A549 (cell line): ENCODE results near the gene OTOR. TPM values are rescaled to one million over a fixed set of nuclear protein-coding genes. Genes with fewer than 3 reads are reported as not detected.
A peak's percentile ranks its signal among the peaks of the same experiment; 100 is the strongest.

Experiments
- ATAC-seq, 2 experiments: fragments of 200-7000 bp in 1 of 2; fragments of >200 bp in 1 of 2; cut with Nextera tagmentation in 1 of 2; cut with Tn5 transposase in 1 of 2; 3 replicates each; pipeline versions ENCODE4 v1.8.0 to v1.9.1; 2018 to 2020; ENCODE audit warnings: mild to moderate bottlenecking in 1 of 2, moderate library complexity in 1 of 2
- CTCF ChIA-PET: fragments of 300-600 bp; sonication (Branson Sonifier 250); formaldehyde crosslinking; extraction: SDS; loops from one replicate; lab custom pipeline; 2021; ENCODE audit warnings: antibody characterized with exemption, inconsistent platforms; lab: Yijun Ruan, JAX
- POLR2A ChIA-PET: fragments of 350-600 bp; formaldehyde crosslinking; extraction: SDS; loops from one replicate; lab custom pipeline; 2021; ENCODE audit warnings: antibody characterized with exemption, inconsistent platforms; lab: Yijun Ruan, JAX
- DNase-seq, 2 experiments: peaks; one replicate each; pipeline versions ENCODE4 v3.0.0 to v3.0.0-alpha.2; 2011 to 2016; ENCODE audit warnings: low read depth in 1 of 2, low spot score in 1 of 2
- FAIRE-seq: peaks from 2 replicates; lab custom pipeline; 2011; peaks lifted over from hg19 to GRCh38; lab: Jason Lieb, UNC
- H3K27ac ChIP-seq, 2 experiments: fragments of >200 bp; sonication (Bioruptor Twin); formaldehyde crosslinking; 3 replicates each; pipeline ENCODE4 v1.5.1; 2016 to 2017
- H3K4me1 ChIP-seq: fragments of >200 bp; sonication (Bioruptor Twin); formaldehyde crosslinking; 3 replicates; pipeline ENCODE4 v1.6.1; 2016
- H3K4me2 ChIP-seq: fragments of >200 bp; sonication (Bioruptor Twin); formaldehyde crosslinking; 3 replicates; pipeline ENCODE4 v1.6.1; 2016
- H3K4me3 ChIP-seq: fragments of >200 bp; sonication (Bioruptor Twin); formaldehyde crosslinking; 3 replicates; pipeline ENCODE4 v1.5.1; 2016
- H3K9me3 ChIP-seq: fragments of >200 bp; sonication (Bioruptor Twin); formaldehyde crosslinking; 3 replicates; pipeline ENCODE4 v1.6.1; 2016
- FOSB ChIP-seq: fragments of 250-450 bp; sonication (Bioruptor Pico); IDR thresholded peaks from 2 replicates; pipeline ENCODE4 v1.5.0; 2020; ENCODE audit warnings: mild to moderate bottlenecking, moderate library complexity
- FOSL2 ChIP-seq, 2 experiments: fragments of 450-650 bp in 1 of 2; fragments of >200 bp in 1 of 2; sonication (Bioruptor Twin) in 1 of 2; formaldehyde crosslinking; IDR thresholded peaks; 2 replicates each; pipeline versions ENCODE4 v1.5.0 to v1.6.1; 2016 to 2020; ENCODE audit warnings: mild to moderate bottlenecking in 1 of 2, moderate library complexity in 1 of 2
- HDAC2 ChIP-seq: fragments of 200-600 bp; sonication (generic); IDR thresholded peaks from 2 replicates; pipeline ENCODE4 v1.6.1; 2016
- HEYL ChIP-seq: fragments of 250-450 bp; sonication (Bioruptor Pico); IDR thresholded peaks from 2 replicates; pipeline ENCODE4 v1.8.0; 2021; ENCODE audit warnings: mild to moderate bottlenecking, moderate library complexity
- HOXB13 ChIP-seq: fragments of 250-450 bp; sonication (Bioruptor Pico); IDR thresholded peaks from 2 replicates; pipeline ENCODE4 v1.5.0; 2020; ENCODE audit warnings: low read depth, mild to moderate bottlenecking, moderate library complexity
- JUN ChIP-seq, 2 experiments: fragments of >200 bp; sonication (Bioruptor Twin); formaldehyde crosslinking; IDR thresholded peaks; 2 replicates in 1 of 2; 3 replicates in 1 of 2; pipeline ENCODE4 v1.6.1; 2016 to 2017
- JUNB ChIP-seq: fragments of >200 bp; sonication (Bioruptor Twin); formaldehyde crosslinking; IDR thresholded peaks from 2 replicates; pipeline ENCODE4 v1.6.1; 2016
- MAFK ChIP-seq: fragments of 450-650 bp; IDR thresholded peaks from 2 replicates; pipeline ENCODE4 v1.6.1; 2014; ENCODE audit not compliant: partially characterized antibody
- PHF8 ChIP-seq: fragments of 200-600 bp; sonication (generic); IDR thresholded peaks from 2 replicates; pipeline ENCODE4 v1.6.1; 2016; ENCODE audit warnings: low read depth, mild to moderate bottlenecking, antibody characterized with exemption, moderate library complexity, borderline replicate concordance
- RCOR1 ChIP-seq: fragments of 150-350 bp; IDR thresholded peaks from 2 replicates; pipeline ENCODE4 v1.6.1; 2014; ENCODE audit warnings: antibody characterized with exemption, low read length, low read depth
- RFX5 ChIP-seq: fragments of 450-650 bp; IDR thresholded peaks from 2 replicates; pipeline ENCODE4 v1.7.1; 2014; ENCODE audit warnings: antibody characterized with exemption, mild to moderate bottlenecking, moderate library complexity
- SMC3 ChIP-seq: fragments of >200 bp; sonication (Bioruptor Twin); formaldehyde crosslinking; IDR thresholded peaks from 3 replicates; pipeline ENCODE4 v1.6.1; 2018; ENCODE audit warnings: inconsistent platforms
- ZSCAN20 ChIP-seq: fragments of 250-450 bp; sonication (Bioruptor Pico); IDR thresholded peaks from 2 replicates; pipeline ENCODE4 v1.8.0; 2022; ENCODE audit warnings: mild to moderate bottlenecking, moderate library complexity
- WGBS: methylation state at CpG from one replicate; pipeline ENCODE4 v1.1.6; 2017; ENCODE audit errors: missing lambda C conversion rate; 5-methylcytosine and 5-hydroxymethylcytosine counted together
- polyA plus RNA-seq, 4 experiments: library from polyadenylated mRNA; depleted of rRNA in 3 of 4; stranded (reverse); fragments of >200 nt; fragmentation: RNase III in 1 of 4; extraction: RNeasy Plus Mini Kit Qiagen cat#74134 plus additional on column Dnase treatment in 1 of 4; gene quantifications; 2 replicates in 3 of 4; 3 replicates in 1 of 4; pipeline ENCODE4 v1.2.3, GENCODE V29; 2011 to 2017
- TF ChIP-seq, protein P1 (sequence below): IDR thresholded peaks from 2 replicates; pipeline ENCODE4 v1.6.1; 2012
- TF ChIP-seq, protein P2 (sequence below): fragments of >200 bp; sonication (Bioruptor Twin); formaldehyde crosslinking; IDR thresholded peaks from 3 replicates; pipeline ENCODE4 v1.5.1; 2016

Gene OTOR
- polyA plus RNA-seq, 2 of the 4 experiments (the other 2 are of a cell fraction), result not detected

DNA sequence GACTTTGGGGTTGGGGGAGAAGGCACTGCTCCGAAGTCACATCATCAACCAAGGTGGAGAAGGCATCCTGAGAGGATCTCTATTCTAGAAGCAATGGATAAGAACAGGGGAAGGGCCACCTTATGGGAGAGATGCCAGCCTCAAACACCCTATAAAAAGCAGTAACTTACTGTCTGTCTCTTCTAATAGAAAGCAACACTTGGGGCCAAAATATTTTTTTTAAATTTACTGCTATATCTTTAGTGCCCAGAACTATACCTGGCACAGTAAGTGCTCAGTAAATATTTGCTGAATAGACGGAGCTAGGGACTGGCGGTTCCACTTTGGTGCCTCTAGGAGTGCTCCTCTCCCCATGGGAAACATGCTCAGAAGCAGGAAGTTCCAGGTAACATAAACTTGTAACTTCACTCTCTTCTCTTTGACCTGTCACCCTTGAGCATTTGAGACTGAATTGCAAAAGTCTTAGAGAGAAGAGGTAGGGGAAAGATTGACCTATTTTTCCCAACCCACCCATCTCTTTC is 807 bp upstream of the OTOR start:
- Histone ChIP-seq H3K27ac (no peak overlapping the region), H3K4me1 (no peaks in the 10 kb centered on the region), H3K4me3 (no peak overlapping the region), H3K9me3 (no peaks in the 10 kb centered on the region), H3K4me2 (no peak overlapping the region)
- 7% methylated on average over 3 of the region's 3 CpGs for WGBS
- no peak for TF ChIP-seq SMC3
- TF ChIP-seq MAFK, result peak; percentile 46
- ChIA-PET CTCF (interaction anchor here (3.3 kb wide), 1 partner anchor 14 kb away, joined by 20 read pairs; no protein-coding TSS in a partner anchor), POLR2A (no interaction called here)
- ATAC-seq (peak; percentile 82 to 89), FAIRE-seq (no peak), DNase-seq (peak in 1 of 2 experiments; percentile 22)

DNA sequence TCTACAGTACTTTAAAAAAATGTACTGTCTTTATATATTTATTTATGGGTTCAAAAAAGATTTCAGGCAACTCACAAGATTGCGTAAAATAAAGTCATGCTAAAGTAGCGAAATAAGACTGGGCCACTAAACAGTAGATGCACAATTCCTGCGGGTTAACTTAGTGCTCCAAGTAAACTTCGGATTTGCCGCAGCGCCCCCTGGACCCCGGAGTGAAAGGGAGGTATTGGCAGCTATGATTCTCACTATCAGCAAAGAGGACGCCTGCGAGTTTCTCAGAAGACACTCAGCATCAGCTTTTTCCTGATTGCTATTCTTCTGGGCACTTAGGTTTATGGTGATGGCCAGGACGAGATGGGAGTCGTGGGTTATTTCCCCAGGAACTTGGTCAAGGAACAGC is 1.4 kb downstream of the OTOR start:
- H3K4me1 ChIP-seq, result no peaks in the 10 kb centered on the region
- ATAC-seq (no peak), DNase-seq (no peak), FAIRE-seq (no peak)
- H3K4me2 ChIP-seq, result no peak overlapping the region
- no peaks in the 10 kb centered on the region for H3K9me3 ChIP-seq
- CTCF ChIA-PET, result interaction anchor here (5.9 kb wide), 1 partner anchor 12 kb away, joined by 56 read pairs; no protein-coding TSS in a partner anchor
- WGBS, result 56% methylated on average over 11 of the region's 11 CpGs
- TF ChIP-seq JUNB, result no peak
- TF ChIP-seq HEYL (CRISPR knock-in tag), result no peak
- TF ChIP-seq, protein P1, sequence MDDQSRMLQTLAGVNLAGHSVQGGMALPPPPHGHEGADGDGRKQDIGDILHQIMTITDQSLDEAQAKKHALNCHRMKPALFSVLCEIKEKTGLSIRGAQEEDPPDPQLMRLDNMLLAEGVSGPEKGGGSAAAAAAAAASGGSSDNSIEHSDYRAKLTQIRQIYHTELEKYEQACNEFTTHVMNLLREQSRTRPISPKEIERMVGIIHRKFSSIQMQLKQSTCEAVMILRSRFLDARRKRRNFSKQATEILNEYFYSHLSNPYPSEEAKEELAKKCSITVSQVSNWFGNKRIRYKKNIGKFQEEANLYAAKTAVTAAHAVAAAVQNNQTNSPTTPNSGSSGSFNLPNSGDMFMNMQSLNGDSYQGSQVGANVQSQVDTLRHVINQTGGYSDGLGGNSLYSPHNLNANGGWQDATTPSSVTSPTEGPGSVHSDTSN, result no peak
- TF ChIP-seq, all 56 proteins: peak for 0
- POLR2A ChIA-PET, result no interaction called here
- H3K27ac ChIP-seq, result no peak overlapping the region
- H3K4me3 ChIP-seq, result no peak overlapping the region

DNA sequence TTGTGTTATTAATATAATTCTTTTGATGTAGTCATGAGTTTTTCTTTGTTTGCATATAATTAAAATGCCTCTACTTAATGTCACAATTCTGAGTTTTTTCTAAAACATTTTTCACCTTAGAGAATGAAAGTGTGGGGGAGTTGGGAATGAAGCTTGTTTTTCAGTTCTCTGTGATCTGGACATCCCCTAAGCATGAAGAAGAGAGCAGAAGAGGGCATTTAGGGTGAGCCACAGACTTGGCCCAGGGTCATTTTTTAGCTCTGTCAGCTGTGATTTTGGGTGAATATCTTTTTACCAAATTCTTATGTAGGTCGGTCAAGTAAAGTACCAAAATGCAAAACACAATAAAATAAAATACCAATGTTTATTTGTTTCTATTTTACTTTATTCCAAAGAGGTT is 3.9 kb downstream of the OTOR start:
- no peak for ATAC-seq
- Histone ChIP-seq H3K4me2 (no peak overlapping the region), H3K27ac (no peak overlapping the region), H3K9me3 (peaks cover 3% of the 10 kb centered on the region), H3K4me1 (no peaks in the 10 kb centered on the region), H3K4me3 (no peak overlapping the region)
- no peak for FAIRE-seq
- ChIA-PET POLR2A (no interaction called here), CTCF (interaction anchor here (1.0 to 5.9 kb wide), 2 partner anchors 9 kb away, joined by 3 to 56 read pairs; no protein-coding TSS in a partner anchor)
- 7% methylated on average over 1 of the region's 1 CpG for WGBS
- DNase-seq, result no peak
- TF ChIP-seq HDAC2 (no peak), FOSL2 (IDR thresholded peaks at IDR 0.05) (no peak), FOSL2 (CRISPR knock-in tag; IDR thresholded peaks at IDR 0.05) (no peak), ZSCAN20 (CRISPR knock-in tag) (no peak), HOXB13 (CRISPR knock-in tag) (no peak), RFX5 (no peak), FOSB (no peak)
- TF ChIP-seq, protein P2, sequence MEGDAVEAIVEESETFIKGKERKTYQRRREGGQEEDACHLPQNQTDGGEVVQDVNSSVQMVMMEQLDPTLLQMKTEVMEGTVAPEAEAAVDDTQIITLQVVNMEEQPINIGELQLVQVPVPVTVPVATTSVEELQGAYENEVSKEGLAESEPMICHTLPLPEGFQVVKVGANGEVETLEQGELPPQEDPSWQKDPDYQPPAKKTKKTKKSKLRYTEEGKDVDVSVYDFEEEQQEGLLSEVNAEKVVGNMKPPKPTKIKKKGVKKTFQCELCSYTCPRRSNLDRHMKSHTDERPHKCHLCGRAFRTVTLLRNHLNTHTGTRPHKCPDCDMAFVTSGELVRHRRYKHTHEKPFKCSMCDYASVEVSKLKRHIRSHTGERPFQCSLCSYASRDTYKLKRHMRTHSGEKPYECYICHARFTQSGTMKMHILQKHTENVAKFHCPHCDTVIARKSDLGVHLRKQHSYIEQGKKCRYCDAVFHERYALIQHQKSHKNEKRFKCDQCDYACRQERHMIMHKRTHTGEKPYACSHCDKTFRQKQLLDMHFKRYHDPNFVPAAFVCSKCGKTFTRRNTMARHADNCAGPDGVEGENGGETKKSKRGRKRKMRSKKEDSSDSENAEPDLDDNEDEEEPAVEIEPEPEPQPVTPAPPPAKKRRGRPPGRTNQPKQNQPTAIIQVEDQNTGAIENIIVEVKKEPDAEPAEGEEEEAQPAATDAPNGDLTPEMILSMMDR, result no peak
- TF ChIP-seq, all 56 proteins: peak for 0

DNA sequence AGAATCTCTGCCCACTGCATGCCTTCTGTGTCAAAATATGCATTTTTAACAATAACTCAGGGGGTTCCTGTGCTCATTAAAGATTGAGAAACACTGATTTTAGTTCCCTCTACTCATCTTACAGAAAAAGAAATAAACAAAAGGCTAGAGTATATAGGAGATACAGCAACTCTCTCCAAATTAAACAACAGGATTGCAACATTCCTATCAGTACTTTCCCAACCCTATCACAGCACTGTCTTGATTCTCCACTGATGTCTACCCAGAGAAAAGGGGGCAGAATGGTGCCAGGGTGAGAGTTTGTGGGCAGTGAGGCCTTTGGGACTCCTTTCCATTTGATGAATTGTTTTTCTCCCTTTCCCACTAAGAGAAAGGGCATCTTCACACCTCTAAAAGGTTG is 4.7 kb downstream of the OTOR start:
- Histone ChIP-seq H3K4me3 (no peak overlapping the region), H3K4me1 (no peaks in the 10 kb centered on the region), H3K27ac (no peak overlapping the region), H3K4me2 (no peak overlapping the region), H3K9me3 (peaks cover 3% of the 10 kb centered on the region)
- CTCF ChIA-PET, result interaction anchor here (0.6 to 5.9 kb wide), 3 partner anchors 8 to 237 kb away, joined by 3 to 56 read pairs (median 3); no protein-coding TSS in a partner anchor
- no peak for DNase-seq
- ATAC-seq, result no peak
- POLR2A ChIA-PET, result no interaction called here
- FAIRE-seq, result no peak
- TF ChIP-seq JUN (IDR thresholded peaks at IDR 0.05) (no peak), PHF8 (no peak), RCOR1 (no peak), ZSCAN20 (CRISPR knock-in tag) (no peak)
